Cardiac fibroblast (primary cell): ENCODE results near the gene UBQLNL.

Experiments used
- DNase-seq, 2 donors: peaks; one replicate each; pipeline versions ENCODE4 v3.0.0 to v3.0.0-alpha.2; 2010; ENCODE audit warnings: low read depth in 2 of 2
- H3K4me3 ChIP-seq, 2 donors: replicated peaks in 1 of 2; 1 replicate in 1 of 2; 2 replicates in 1 of 2; pipeline ENCODE4 v1.5.1; 2011; ENCODE audit warnings: low read depth in 2 of 2, low read length in 2 of 2, mild to moderate bottlenecking in 2 of 2, moderate library complexity in 1 of 2
- TF ChIP-seq, protein P1 (sequence below): IDR thresholded peaks from one replicate; pipeline ENCODE4 v1.5.1; 2011; ENCODE audit warnings: low read depth, mild to moderate bottlenecking, low read length, inconsistent platforms

The UBQLNL gene

DNA sequence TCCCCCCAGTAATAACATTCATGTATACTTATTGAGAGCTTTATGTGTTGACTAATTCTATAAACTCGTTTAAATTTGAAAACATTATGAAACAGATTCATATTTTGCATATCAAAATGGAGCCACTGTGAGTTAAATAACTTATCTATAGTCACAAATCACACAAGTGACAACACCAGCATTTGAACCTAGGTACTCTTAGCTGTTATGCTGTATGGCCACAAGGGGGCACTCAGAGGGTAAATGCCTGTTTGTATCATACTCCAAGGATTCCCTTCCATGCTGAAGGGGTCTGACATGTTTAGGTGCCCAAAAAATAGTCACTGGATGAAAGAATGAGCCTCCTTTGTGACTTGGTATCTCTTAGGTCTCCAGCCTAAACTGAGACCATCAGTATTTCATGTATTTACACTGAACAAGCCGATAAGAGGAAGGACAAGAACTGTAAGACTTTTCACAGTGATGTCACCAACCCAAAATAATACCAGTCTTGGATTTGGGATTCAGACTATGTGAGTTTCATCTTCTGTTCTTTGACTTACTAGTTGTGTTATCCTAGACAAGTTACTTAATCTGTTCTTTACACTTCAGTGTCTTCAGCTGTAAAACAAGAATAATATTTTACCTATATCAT is 40.2 kb downstream of the UBQLNL start:
- H3K4me3 ChIP-seq = no peak overlapping the region
- DNase-seq = peak; percentile 67 to 75
- TF ChIP-seq, protein P1, sequence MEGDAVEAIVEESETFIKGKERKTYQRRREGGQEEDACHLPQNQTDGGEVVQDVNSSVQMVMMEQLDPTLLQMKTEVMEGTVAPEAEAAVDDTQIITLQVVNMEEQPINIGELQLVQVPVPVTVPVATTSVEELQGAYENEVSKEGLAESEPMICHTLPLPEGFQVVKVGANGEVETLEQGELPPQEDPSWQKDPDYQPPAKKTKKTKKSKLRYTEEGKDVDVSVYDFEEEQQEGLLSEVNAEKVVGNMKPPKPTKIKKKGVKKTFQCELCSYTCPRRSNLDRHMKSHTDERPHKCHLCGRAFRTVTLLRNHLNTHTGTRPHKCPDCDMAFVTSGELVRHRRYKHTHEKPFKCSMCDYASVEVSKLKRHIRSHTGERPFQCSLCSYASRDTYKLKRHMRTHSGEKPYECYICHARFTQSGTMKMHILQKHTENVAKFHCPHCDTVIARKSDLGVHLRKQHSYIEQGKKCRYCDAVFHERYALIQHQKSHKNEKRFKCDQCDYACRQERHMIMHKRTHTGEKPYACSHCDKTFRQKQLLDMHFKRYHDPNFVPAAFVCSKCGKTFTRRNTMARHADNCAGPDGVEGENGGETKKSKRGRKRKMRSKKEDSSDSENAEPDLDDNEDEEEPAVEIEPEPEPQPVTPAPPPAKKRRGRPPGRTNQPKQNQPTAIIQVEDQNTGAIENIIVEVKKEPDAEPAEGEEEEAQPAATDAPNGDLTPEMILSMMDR = peak; percentile 82

DNA sequence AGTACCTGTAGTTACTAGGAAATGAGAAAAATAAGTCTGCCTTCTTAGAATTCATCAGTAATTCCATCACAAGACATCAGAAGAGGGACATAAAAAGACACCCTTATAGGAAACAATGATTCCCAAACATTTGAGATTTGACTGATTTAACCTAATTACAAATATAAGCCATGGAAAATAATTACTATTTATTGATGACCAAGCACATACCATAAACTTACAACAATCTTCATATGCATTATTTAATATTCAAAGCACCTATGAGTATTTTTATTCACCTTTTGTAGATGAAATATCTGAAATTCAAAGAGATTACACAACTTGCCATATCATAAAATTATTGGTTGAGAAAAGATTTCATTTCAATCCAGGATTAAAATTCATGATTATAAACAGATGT is 42.6 kb downstream of the UBQLNL start:
- TF ChIP-seq, protein P1 = no peak
- no peak overlapping the region for H3K4me3 ChIP-seq
- DNase-seq = no peak

DNA sequence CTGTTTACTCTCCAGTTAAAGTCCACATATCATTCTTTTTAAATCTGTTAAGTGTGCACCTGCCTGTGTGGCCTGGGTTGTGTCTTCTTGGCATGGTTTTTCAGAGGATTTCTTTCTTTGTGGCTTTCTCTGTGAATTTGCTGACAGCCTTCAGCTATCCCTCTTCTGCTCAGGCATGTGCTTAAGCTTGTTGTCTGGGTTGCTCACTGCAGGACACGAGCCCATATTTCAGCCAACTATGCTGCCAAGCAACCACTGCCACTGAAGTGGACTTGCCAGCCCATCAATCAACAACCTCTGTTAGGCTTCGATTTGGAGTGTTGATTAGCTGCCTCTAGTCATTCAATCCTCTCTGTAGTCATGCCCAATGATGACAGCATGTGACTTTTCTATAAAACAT is 49.0 kb downstream of the UBQLNL start:
- TF ChIP-seq, protein P1 = no peak

More for the DNA sequence above, 49.0 kb downstream of the UBQLNL start:
- no peak for DNase-seq
- no peak overlapping the region for H3K4me3 ChIP-seq
